HG03354 (cell line): Measurements from ENCODE around the gene ESR1.

Experiments
- ATAC-seq: cut with Tn5 transposase; IDR thresholded peaks from one replicate; pipeline ENCODE4 v1.9.1; 2021; ENCODE audit warnings: mild to moderate bottlenecking; ENCODE audit not compliant: unreplicated experiment, poor library complexity, severe bottlenecking

Gene ESR1

GRCh38 chr6:152151920-152152319 is 344.4 kb downstream of the ESR1 start:
- ATAC-seq, result no peak

GRCh38 chr6:152154559-152155356 is 347.3 kb downstream of the ESR1 start:
- ATAC-seq, result no peak

- ATAC-seq, result no peak
These were observed 348.3 kb downstream of the ESR1 start for GRCh38 chr6:152155792-152156191.

- peak; percentile 89 for ATAC-seq
These were observed 352.9 kb downstream of the ESR1 start for GRCh38 chr6:152160346-152160745.

GRCh38 chr6:152161501-152161900 is 354.0 kb downstream of the ESR1 start:
- no peak for ATAC-seq

- ATAC-seq, result no peak
These were observed 357.5 kb downstream of the ESR1 start for GRCh38 chr6:152164957-152165356.

GRCh38 chr6:152166497-152166896 is 359.0 kb downstream of the ESR1 start:
- ATAC-seq, result no peak

GRCh38 chr6:152166897-152167296 is 359.4 kb downstream of the ESR1 start:
- no peak for ATAC-seq

GRCh38 chr6:152167641-152168603 is 360.4 kb downstream of the ESR1 start:
- ATAC-seq, result no peak

GRCh38 chr6:152170313-152170701 is 362.8 kb downstream of the ESR1 start:
- ATAC-seq, result no peak

- ATAC-seq, result peak; percentile 96
These were observed 363.5 kb downstream of the ESR1 start for GRCh38 chr6:152170702-152171667.

- ATAC-seq, result no peak
These were observed 365.8 kb downstream of the ESR1 start for GRCh38 chr6:152173321-152173720.

GRCh38 chr6:152173957-152174356 is 366.5 kb downstream of the ESR1 start:
- no peak for ATAC-seq

- ATAC-seq, result no peak
These were observed 368.8 kb downstream of the ESR1 start for GRCh38 chr6:152176268-152176667.
